Transverse colon (tissue), 4 donors: ENCODE measurements around the gene GAMT. TPM values are rescaled to one million over a fixed set of nuclear protein-coding genes. Genes with fewer than 3 reads are reported as not detected.

Experiments used
- DNase-seq: peaks from one replicate; pipeline ENCODE4 v3.0.0-alpha.2; 2019
- H3K27ac ChIP-seq, 4 donors: fragments of 200-600 bp; sonication (generic); 2 replicates each; pipeline ENCODE4 v1.5.1; 2016 to 2018; ENCODE audit warnings: inconsistent platforms in 4 of 4
- H3K27me3 ChIP-seq: fragments of 200-600 bp; sonication (generic); 2 replicates; pipeline ENCODE4 v1.5.1; 2017; ENCODE audit warnings: inconsistent platforms
- H3K36me3 ChIP-seq, 4 donors: fragments of 200-600 bp; sonication (generic); 2 replicates each; pipeline ENCODE4 v1.5.1; 2017 to 2019; ENCODE audit warnings: inconsistent platforms in 4 of 4
- H3K4me1 ChIP-seq, 4 donors: fragments of 200-600 bp; sonication (generic); 2 replicates each; pipeline ENCODE4 v1.5.1; 2017 to 2020; ENCODE audit warnings: inconsistent platforms in 4 of 4
- H3K4me3 ChIP-seq, 4 donors: fragments of 200-600 bp; sonication (generic); 1 replicate in 1 of 4; 2 replicates in 3 of 4; pipeline versions ENCODE4 v1.5.1 to v1.6.1; 2017 to 2019; ENCODE audit warnings: inconsistent platforms in 4 of 4
- H3K9me3 ChIP-seq, 2 donors: fragments of 200-600 bp; sonication (generic); 2 replicates each; pipeline ENCODE4 v1.5.1; 2017 to 2019; ENCODE audit warnings: inconsistent platforms in 2 of 2
- CTCF ChIP-seq, 5 experiments: fragments of 200-600 bp in 3 of 5; fragments of 450-650 bp in 2 of 5; sonication (generic) in 3 of 5; IDR thresholded peaks; 1 replicate in 2 of 5; 2 replicates in 3 of 5; pipeline ENCODE4 v1.5.1; 2016 to 2017; ENCODE audit warnings: antibody characterized with exemption in 5 of 5, inconsistent platforms in 3 of 5, mild to moderate bottlenecking in 2 of 5, moderate library complexity in 1 of 5
- EP300 ChIP-seq: sonication (generic); formaldehyde crosslinking; IDR thresholded peaks from one replicate; pipeline ENCODE4 v1.6.1; 2017; ENCODE audit warnings: antibody characterized with exemption, low read depth
- POLR2A ChIP-seq: fragments of 450-650 bp; IDR thresholded peaks from one replicate; pipeline ENCODE4 v1.6.1; 2016; ENCODE audit warnings: antibody characterized with exemption, mild to moderate bottlenecking, moderate library complexity
- POLR2AphosphoS5 ChIP-seq, 3 donors: sonication (generic); formaldehyde crosslinking; IDR thresholded peaks; one replicate each; pipeline ENCODE4 v1.6.1; 2016; ENCODE audit warnings: antibody characterized with exemption in 3 of 3
- WGBS, 2 donors: methylation state at CpG; one replicate each; pipeline ENCODE4 v1.1.5; 2018; ENCODE audit warnings: low coverage in 1 of 2; 5-methylcytosine and 5-hydroxymethylcytosine counted together
- in situ Hi-C, 4 donors: fragments of 200-750 bp; cut with MboI; loops; one replicate each; pipeline versions ENCODE4 v1.15.0 to v1.15.1; 2017; ENCODE audit warnings: low sequenced_read_pairs in 3 of 4, low pct_ligation_motif_present in 1 of 4, low pct_unique_long_range_greater_than_20kb in 1 of 4
- intact Hi-C: fragments of 100-400 bp; cut with DNase I; formaldehyde crosslinking; loops from one replicate; pipeline ENCODE4 v1.15.1; 2023; ENCODE audit warnings: low total_unique reads
- total RNA-seq, 4 donors: library from RNA; depleted of rRNA; stranded (reverse); fragments of >200 nt; gene quantifications; one replicate each; pipeline ENCODE4 v1.1.0, GENCODE V29; 2016

The GAMT gene
- total RNA-seq, 4 donors from 2014 or later = 1.4 to 4.4 (median 2.9) TPM

DNA sequence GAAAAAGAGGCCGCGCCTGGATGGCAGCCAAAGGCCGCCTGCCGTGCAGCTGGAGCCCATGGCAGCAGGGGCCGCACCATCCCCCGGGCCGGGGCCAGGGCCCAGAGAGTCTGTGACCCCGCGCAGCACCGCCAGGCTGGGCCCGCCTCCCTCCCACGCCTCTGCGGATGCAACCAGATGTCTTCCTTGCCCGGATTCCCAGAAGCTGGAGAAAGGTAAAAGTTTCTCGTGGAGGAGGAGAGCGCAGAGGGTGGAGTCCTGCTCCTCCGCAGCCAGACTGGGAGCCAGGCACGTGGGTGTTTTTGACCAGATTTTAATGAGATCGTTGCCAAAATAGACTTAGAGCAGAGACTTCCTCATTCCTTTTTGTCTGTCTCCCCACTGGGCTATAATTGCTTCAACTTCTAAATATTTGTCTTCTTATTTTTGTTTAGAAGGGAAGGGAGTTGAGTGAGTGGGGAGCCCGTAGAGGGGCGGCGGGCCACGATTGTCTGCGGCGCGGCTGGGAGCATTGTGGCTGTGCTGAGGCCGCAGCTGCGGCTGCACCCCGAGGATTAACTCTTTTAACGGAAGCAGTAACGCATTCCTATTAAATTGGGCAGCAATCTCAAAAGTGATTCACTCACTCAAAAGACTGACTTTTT lies 40.4 kb downstream of the GAMT start:
- Histone ChIP-seq H3K9me3 (no peaks in the 10 kb centered on the region), H3K36me3 (peaks cover 0 to 31% (median 10%) of the 10 kb centered on the region in 4 donors), H3K27ac (peak overlapping the region; percentile 70 to 73 (median 72)), H3K4me1 (peaks cover 14 to 36% (median 25%) of the 10 kb centered on the region in 4 donors), H3K4me3 (peak overlapping the region in 2 of 4 donors; percentile 5 to 18), H3K27me3 (no peaks in the 10 kb centered on the region)
- DNase-seq = peak; percentile 35
- intact Hi-C loops = no loop called here
- 43 to 52% methylated on average over 16 to 31 of the region's 31 CpGs for WGBS, 2 donors
- in situ Hi-C loops = no loop called here
- peak in 1 of 3 donors; percentile 28 for TF ChIP-seq POLR2AphosphoS5 (IDR thresholded peaks at IDR 0.05)
- TF ChIP-seq POLR2A = no peak

DNA sequence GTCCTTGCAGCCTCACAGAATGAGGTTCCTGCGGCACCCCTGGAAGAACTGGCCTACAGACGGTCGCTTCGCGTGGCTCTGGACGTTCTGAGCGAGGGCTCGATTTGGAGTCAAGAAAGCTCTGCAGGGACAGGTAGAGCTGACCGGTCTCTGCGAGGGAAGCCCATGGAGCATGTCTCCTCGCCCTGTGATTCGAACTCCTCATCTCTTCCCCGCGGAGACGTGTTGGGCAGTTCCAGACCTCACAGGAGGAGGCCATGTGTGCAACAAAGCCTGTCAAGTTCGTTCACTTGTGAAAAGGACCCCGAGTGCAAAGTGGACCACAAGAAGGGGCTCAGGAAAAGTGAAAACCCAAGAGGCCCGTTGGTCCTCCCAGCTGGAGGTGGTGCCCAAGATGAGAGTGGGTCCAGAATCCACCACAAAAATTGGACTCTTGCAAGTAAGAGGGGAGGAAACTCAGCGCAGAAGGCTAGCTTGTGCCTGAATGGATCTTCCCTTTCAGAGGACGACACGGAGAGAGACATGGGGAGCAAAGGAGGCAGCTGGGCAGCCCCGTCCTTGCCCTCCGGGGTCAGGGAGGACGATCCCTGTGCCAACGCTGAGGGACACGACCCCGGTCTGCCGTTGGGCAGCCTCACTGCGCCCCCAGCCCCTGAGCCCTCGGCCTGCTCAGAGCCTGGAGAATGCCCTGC lies 41.1 kb downstream of the GAMT start:
- H3K4me1 ChIP-seq = peaks cover 14 to 41% (median 31%) of the 10 kb centered on the region in 4 donors
- peak overlapping the region in 1 of 4 donors; percentile 18 for H3K4me3 ChIP-seq
- 74 to 82% methylated on average over 13 to 30 of the region's 30 CpGs for WGBS, 2 donors
- in situ Hi-C loops (no loop called here), intact Hi-C loops (no loop called here)
- H3K36me3 ChIP-seq = peaks cover 0 to 31% (median 10%) of the 10 kb centered on the region in 4 donors
- H3K27me3 ChIP-seq = no peaks in the 10 kb centered on the region
- TF ChIP-seq CTCF (IDR thresholded peaks at IDR 0.05) (no peak), POLR2AphosphoS5 (IDR thresholded peaks at IDR 0.05) (no peak), EP300 (no peak), POLR2A (no peak)
- H3K9me3 ChIP-seq = no peaks in the 10 kb centered on the region
- DNase-seq = no peak
- peak overlapping the region; percentile 70 to 73 (median 72) for H3K27ac ChIP-seq

- DNase-seq = no peak
- Histone ChIP-seq H3K4me3 (no peak overlapping the region), H3K9me3 (no peaks in the 10 kb centered on the region), H3K4me1 (peaks cover 21 to 45% (median 37%) of the 10 kb centered on the region in 4 donors), H3K27ac (no peak overlapping the region), H3K36me3 (peaks cover 0 to 19% (median 6%) of the 10 kb centered on the region in 4 donors), H3K27me3 (no peaks in the 10 kb centered on the region)
- intact Hi-C loops = loop anchor here (1.0 kb wide), 1 partner anchor 42 kb away; no protein-coding TSS in a partner anchor
- in situ Hi-C loops = no loop called here
- WGBS, 2 donors = 75 to 90% methylated on average over 2 to 24 of the region's 24 CpGs
- TF ChIP-seq POLR2AphosphoS5 (IDR thresholded peaks at IDR 0.05) (no peak), EP300 (no peak), POLR2A (no peak), CTCF (IDR thresholded peaks at IDR 0.05) (no peak)
Measured at GRCh38 chr19:1357531-1358109, 43.7 kb downstream of the GAMT start.

- H3K27ac ChIP-seq = peak overlapping the region; percentile 91 to 99 (median 94)
- H3K36me3 ChIP-seq = peaks cover 0 to 15% (median 5%) of the 10 kb centered on the region in 4 donors
- H3K4me1 ChIP-seq = peaks cover 16 to 37% (median 32%) of the 10 kb centered on the region in 4 donors
- no peak for TF ChIP-seq POLR2A
- TF ChIP-seq EP300 = no peak
- TF ChIP-seq CTCF (IDR thresholded peaks at IDR 0.05) = no peak
- TF ChIP-seq POLR2AphosphoS5 (IDR thresholded peaks at IDR 0.05) = no peak
- in situ Hi-C loops (no loop called here), intact Hi-C loops (no loop called here)
- 26 to 31% methylated on average over 3 of the region's 3 CpGs for WGBS, 2 donors
- peak overlapping the region in 1 of 4 donors; percentile 93 for H3K4me3 ChIP-seq
- DNase-seq = peak; percentile 41
- no peaks in the 10 kb centered on the region for H3K27me3 ChIP-seq
- H3K9me3 ChIP-seq = no peaks in the 10 kb centered on the region
Measured at GRCh38 chr19:1356508-1356865, 44.9 kb downstream of the GAMT start.
